HepG2 (cell line): ENCODE results near the gene GPR176. TPM values are rescaled to one million over a fixed set of nuclear protein-coding genes. Genes with fewer than 3 reads are reported as not detected.

Experiments
- ATAC-seq: fragments of 200-7000 bp; cut with Tn5 transposase; 3 replicates; pipeline ENCODE4 v1.9.1; 2020; ENCODE audit warnings: mild to moderate bottlenecking, moderate library complexity
- BruUV-seq: library from RNA; stranded (reverse); fragments of 400-500 nt; replicated peaks from 2 replicates; lab custom pipeline; 2021; lab: Mats Ljungman, UMichigan
- CTCF ChIA-PET: fragments of 300-600 bp; formaldehyde crosslinking; extraction: SDS; loops from one replicate; lab custom pipeline; 2021; ENCODE audit warnings: low total read pairs, inconsistent platforms, low intra/inter-chr PET ratio; lab: Yijun Ruan, JAX
- POLR2A ChIA-PET: fragments of 350-600 bp; sonication (Branson Sonifier 250); formaldehyde crosslinking; loops from one replicate; lab custom pipeline; 2020; ENCODE audit warnings: antibody characterized with exemption, inconsistent platforms; lab: Yijun Ruan, JAX
- DNase-seq: peaks from one replicate; pipeline ENCODE4 v3.0.0-alpha.2; 2015; ENCODE audit warnings: low spot score
- FAIRE-seq: peaks from 3 replicates; lab custom pipeline; 2011; peaks lifted over from hg19 to GRCh38; lab: Jason Lieb, UNC
- H2AFZ ChIP-seq: one replicate; pipeline ENCODE4 v1.6.1; 2011; ENCODE audit warnings: low read length, inconsistent platforms
- H3K27ac ChIP-seq: fragments of 300-600 bp; 3 replicates; pipeline ENCODE4 v1.8.0; 2011; ENCODE audit warnings: mixed run types, mild to moderate bottlenecking, mixed read lengths, low read length, inconsistent platforms; ENCODE audit not compliant: insufficient read depth; ENCODE audit errors: extremely low read length
- H3K27me3 ChIP-seq, 2 experiments: fragments of 200-600 bp in 1 of 2; 2 replicates in 1 of 2; 3 replicates in 1 of 2; pipeline versions ENCODE4 v1.6.0 to v1.8.0; 2011; ENCODE audit warnings: low read length in 2 of 2, mild to moderate bottlenecking in 2 of 2, moderate library complexity in 2 of 2, inconsistent platforms in 1 of 2; ENCODE audit not compliant: insufficient read depth in 2 of 2, control insufficient read depth in 1 of 2
- H3K36me3 ChIP-seq, 2 experiments: fragments of 200-600 bp in 1 of 2; replicated peaks in 1 of 2; 2 replicates in 1 of 2; 3 replicates in 1 of 2; pipeline versions ENCODE4 v1.5.1 to v1.8.0; 2011; ENCODE audit warnings: low read length in 2 of 2, inconsistent platforms in 1 of 2; ENCODE audit not compliant: insufficient read depth in 2 of 2, control insufficient read depth in 1 of 2
- H3K4me1 ChIP-seq: 2 replicates; pipeline ENCODE4 v1.5.1; 2012; ENCODE audit warnings: low read length, inconsistent platforms; ENCODE audit not compliant: insufficient read depth
- H3K4me2 ChIP-seq: 2 replicates; pipeline ENCODE4 v1.6.0; 2011; ENCODE audit warnings: low read depth, low read length, inconsistent platforms
- H3K4me3 ChIP-seq, 3 experiments: fragments of 200-600 bp in 1 of 3; sonication (generic), shearing (Covaris generic) in 1 of 3; replicated peaks in 1 of 3; 2 replicates each; pipeline ENCODE4 v1.5.1; 2011 to 2016; ENCODE audit warnings: low read length in 3 of 3, inconsistent platforms in 2 of 3, low read depth in 2 of 3, mild to moderate bottlenecking in 2 of 3, control low read depth in 1 of 3, mixed read lengths in 1 of 3; ENCODE audit not compliant: insufficient read depth in 1 of 3
- H3K79me2 ChIP-seq: one replicate; pipeline ENCODE4 v1.6.1; 2011; ENCODE audit warnings: low read length, inconsistent platforms; ENCODE audit not compliant: insufficient read depth
- H3K9ac ChIP-seq: 2 replicates; pipeline ENCODE4 v1.6.0; 2011; ENCODE audit warnings: mild to moderate bottlenecking, low read depth, low read length, inconsistent platforms; ENCODE audit not compliant: insufficient read depth
- H3K9me3 ChIP-seq: 2 replicates; pipeline ENCODE4 v1.5.1; 2012; ENCODE audit warnings: mild to moderate bottlenecking, low read length
- H4K20me1 ChIP-seq: 2 replicates; pipeline ENCODE4 v1.6.0; 2011; ENCODE audit warnings: inconsistent platforms, mild to moderate bottlenecking, low read length, moderate library complexity; ENCODE audit not compliant: insufficient read depth
- FIP1L1 ChIP-seq: fragments of 200-400 bp; formaldehyde crosslinking; IDR thresholded peaks from 2 replicates; pipeline ENCODE4 v1.6.1; 2018; ENCODE audit warnings: low read depth, mild to moderate bottlenecking, low read length, moderate library complexity, borderline replicate concordance; ENCODE audit not compliant: insufficient read depth
- HOXA5 ChIP-seq: sonication (generic); formaldehyde crosslinking; IDR thresholded peaks from 2 replicates; pipeline ENCODE4 v1.4.0; 2020; ENCODE audit warnings: missing genetic modification reagents
- NFRKB ChIP-seq: fragments of 450-650 bp; IDR thresholded peaks from 2 replicates; pipeline ENCODE4 v1.6.1; 2017
- NPAS2 ChIP-seq: sonication (generic); formaldehyde crosslinking; IDR thresholded peaks from 2 replicates; pipeline ENCODE4 v1.8.0; 2022; ENCODE audit warnings: mild to moderate bottlenecking, missing genetic modification reagents, borderline replicate concordance
- POGZ ChIP-seq: sonication (generic); formaldehyde crosslinking; IDR thresholded peaks from 2 replicates; pipeline ENCODE4 v1.4.0; 2020; ENCODE audit warnings: mild to moderate bottlenecking, missing genetic modification reagents
- PRPF4 ChIP-seq: fragments of 200-400 bp; formaldehyde crosslinking; IDR thresholded peaks from 2 replicates; pipeline ENCODE4 v1.6.1; 2016; ENCODE audit warnings: low read length, low read depth; ENCODE audit not compliant: poor library complexity, severe bottlenecking
- TCF7 ChIP-seq: sonication (generic); IDR thresholded peaks from 2 replicates; pipeline ENCODE4 v1.6.1; 2016; ENCODE audit warnings: antibody characterized with exemption, low read depth
- ZBTB10 ChIP-seq: sonication (generic); formaldehyde crosslinking; IDR thresholded peaks from 2 replicates; pipeline ENCODE4 v1.4.0; 2020; ENCODE audit warnings: missing genetic modification reagents, borderline replicate concordance
- ZBTB2 ChIP-seq: sonication (generic); formaldehyde crosslinking; IDR thresholded peaks from 2 replicates; pipeline ENCODE4 v1.8.0; 2022; ENCODE audit warnings: low read depth, missing genetic modification reagents
- ZKSCAN5 ChIP-seq: sonication (generic); formaldehyde crosslinking; IDR thresholded peaks from 2 replicates; pipeline ENCODE4 v1.5.1; 2020; ENCODE audit warnings: mild to moderate bottlenecking, missing genetic modification reagents
- ZNF407 ChIP-seq: sonication (generic); formaldehyde crosslinking; IDR thresholded peaks from one replicate; pipeline ENCODE4 v1.5.1; 2020; ENCODE audit warnings: mild to moderate bottlenecking, missing genetic modification reagents; ENCODE audit errors: not compliant biosample characterization
- ZNF468 ChIP-seq: sonication (generic); formaldehyde crosslinking; IDR thresholded peaks from 2 replicates; pipeline ENCODE4 v1.8.0; 2022; ENCODE audit warnings: mild to moderate bottlenecking, moderate library complexity, missing genetic modification reagents
- ZSCAN22 ChIP-seq: sonication (generic); formaldehyde crosslinking; IDR thresholded peaks from 2 replicates; pipeline ENCODE4 v1.4.0; 2020; ENCODE audit warnings: mild to moderate bottlenecking, missing genetic modification reagents
- WGBS: methylation state at CpG from one replicate; pipeline ENCODE4 v1.1.6; 2017; ENCODE audit warnings: low lambda C conversion rate; 5-methylcytosine and 5-hydroxymethylcytosine counted together
- in situ Hi-C: cut with HindIII; loops from 2 replicates; pipeline ENCODE4 v1.10.0; 2017; ENCODE audit warnings: low pct_unique_long_range_greater_than_20kb; ENCODE audit not compliant: extremely low pct_ligation_motif_present
- intact Hi-C: fragments of 100-400 bp; cut with micrococcal nuclease; formaldehyde crosslinking; loops from one replicate; pipeline ENCODE4 v1.10.0; 2022; ENCODE audit not compliant: unreplicated experiment
- polyA plus RNA-seq, 8 experiments: library from polyadenylated mRNA; depleted of rRNA in 3 of 8; stranded (reverse) in 7 of 8; unstranded in 1 of 8; fragments of >200 nt; fragmentation: Illumina TruSeq in 4 of 8; extraction: Trizol in 4 of 8; gene quantifications; 2 replicates each; pipeline versions ENCODE4 v1.2.1 to v1.2.3, GENCODE V29; 2011 to 2016; ENCODE audit warnings: low read depth in 4 of 8, missing spikeins in 1 of 8, mixed read lengths in 1 of 8; ENCODE audit not compliant: insufficient read depth in 1 of 8
- total RNA-seq, 5 experiments: library from RNA; depleted of rRNA; stranded (reverse); fragments of >200 nt; fragmentation: Illumina TruSeq; extraction: Trizol; gene quantifications; 2 replicates each; pipeline ENCODE4 v1.2.3, GENCODE V29; 2016; ENCODE audit warnings: low read depth in 1 of 5

Gene GPR176
- total and polyA plus RNA-seq, 2 of the 13 experiments (the other 11 are each of a cell fraction or from before 2014, with no cell fraction given), result 0.11 to 0.20 TPM

GRCh38 chr15:39860871-39861270 is 59.2 kb downstream of the GPR176 start:
- H3K79me2 ChIP-seq, result no peaks in the 10 kb centered on the region
- no peaks in the 10 kb centered on the region for H3K36me3 ChIP-seq
- DNase-seq (no peak), ATAC-seq (no peak), FAIRE-seq (no peak)
- in situ Hi-C loops, result no loop called here
- no peaks in the 10 kb centered on the region for H4K20me1 ChIP-seq
- no peak overlapping the region for H2AFZ ChIP-seq
- BruUV-seq, result no TSS peak
- H3K4me1 ChIP-seq, result peaks cover 8% of the 10 kb centered on the region; the same call in 1 of the 2 replicates
- ChIA-PET CTCF (no interaction called here), POLR2A (no interaction called here)
- H3K27me3 ChIP-seq, result no peaks in the 10 kb centered on the region
- no peak overlapping the region for H3K27ac ChIP-seq
- WGBS, result 53% methylated on average over 1 of the region's 1 CpG
- no peak overlapping the region for H3K4me3 ChIP-seq
- H3K9me3 ChIP-seq, result no peaks in the 10 kb centered on the region
- intact Hi-C loops, result no loop called here
- H3K4me2 ChIP-seq, result no peak overlapping the region
- H3K9ac ChIP-seq, result no peak overlapping the region
- no peak for TF ChIP-seq ZNF407 (CRISPR knock-in tag)
- TF ChIP-seq FIP1L1, result no peak
- no peak for TF ChIP-seq ZNF468 (CRISPR knock-in tag)
- no peak for TF ChIP-seq POGZ (CRISPR knock-in tag)
- no peak for TF ChIP-seq ZBTB2 (CRISPR knock-in tag)
- no peak for TF ChIP-seq NFRKB
- TF ChIP-seq PRPF4, result no peak
- TF ChIP-seq NPAS2 (CRISPR knock-in tag), result no peak
- TF ChIP-seq ZKSCAN5 (CRISPR knock-in tag), result no peak
- TF ChIP-seq ZSCAN22 (CRISPR knock-in tag), result no peak
- TF ChIP-seq HOXA5 (CRISPR knock-in tag), result no peak
- no peak for TF ChIP-seq TCF7
- TF ChIP-seq ZBTB10 (CRISPR knock-in tag), result no peak
